H1 (cell line): Measurements from ENCODE around the gene CMIP. TPM values are rescaled to one million over a fixed set of nuclear protein-coding genes. Genes with fewer than 3 reads are reported as not detected.

Experiments
- CTCF ChIA-PET: fragments of 300-600 bp; sonication (Branson Sonifier 250); formaldehyde crosslinking; loops from one replicate; lab custom pipeline; 2021; ENCODE audit not compliant: partially characterized antibody; lab: Charles Lee
- POLR2A ChIA-PET: fragments of 300-600 bp; sonication (Branson Sonifier 250); formaldehyde crosslinking; loops from one replicate; lab custom pipeline; 2021; ENCODE audit warnings: inconsistent platforms; ENCODE audit not compliant: partially characterized antibody; lab: Charles Lee
- DNase-seq, 2 experiments: peaks; one replicate each; pipeline versions ENCODE4 v3.0.0 to v3.0.0-alpha.2; 2010 to 2022; ENCODE audit warnings: low spot score in 2 of 2, low read depth in 1 of 2, mixed read lengths in 1 of 2
- FAIRE-seq: peaks from 2 replicates; lab custom pipeline; 2011; peaks lifted over from hg19 to GRCh38; lab: Jason Lieb, UNC
- H2AFZ ChIP-seq: 2 replicates; pipeline ENCODE4 v1.8.1; 2012; ENCODE audit warnings: low read length, inconsistent platforms
- H2AK5ac ChIP-seq: 2 replicates; pipeline ENCODE4 v1.6.1; 2013; ENCODE audit warnings: low read depth, low read length
- H2BK120ac ChIP-seq: replicated peaks from 2 replicates; pipeline ENCODE3; 2013; ENCODE audit warnings: low read depth, low read length, inconsistent platforms
- H2BK12ac ChIP-seq: 2 replicates; pipeline ENCODE4 v1.6.1; 2013; ENCODE audit warnings: low read depth, low read length
- H2BK15ac ChIP-seq: 2 replicates; pipeline ENCODE4 v1.6.1; 2013; ENCODE audit warnings: low read length
- H2BK20ac ChIP-seq: 2 replicates; pipeline ENCODE4 v1.6.1; 2013; ENCODE audit warnings: low read length
- H2BK5ac ChIP-seq: 2 replicates; pipeline ENCODE4 v1.6.1; 2013; ENCODE audit warnings: low read depth, low read length
- H3K14ac ChIP-seq: 2 replicates; pipeline ENCODE4 v1.6.1; 2013; ENCODE audit warnings: inconsistent platforms; ENCODE audit not compliant: insufficient read length
- H3K18ac ChIP-seq: 2 replicates; pipeline ENCODE4 v1.6.1; 2013; ENCODE audit warnings: low read length; ENCODE audit errors: extremely low read depth
- H3K23ac ChIP-seq: 2 replicates; pipeline ENCODE4 v1.6.1; 2013; ENCODE audit warnings: inconsistent platforms; ENCODE audit not compliant: insufficient read length
- H3K23me2 ChIP-seq: 2 replicates; pipeline ENCODE4 v1.6.1; 2013; ENCODE audit warnings: low read depth, low read length
- H3K27ac ChIP-seq: 2 replicates; pipeline ENCODE4 v1.6.1; 2011; ENCODE audit warnings: low read depth, low read length, inconsistent platforms
- H3K27me3 ChIP-seq, 4 experiments: replicated peaks in 1 of 4; 1 replicate in 1 of 4; 2 replicates in 3 of 4; pipeline versions ENCODE4 v1.6.1 to v1.8.1; 2011 to 2013; ENCODE audit warnings: low read length in 3 of 4, mild to moderate bottlenecking in 3 of 4, inconsistent platforms in 2 of 4, mixed read lengths in 2 of 4, moderate library complexity in 1 of 4; ENCODE audit not compliant: control insufficient read depth in 3 of 4, insufficient read depth in 3 of 4; ENCODE audit errors: extremely low read depth in 1 of 4
- H3K36me3 ChIP-seq, 4 experiments: 2 replicates each; pipeline versions ENCODE4 v1.6.1 to v1.8.1; 2011 to 2013; ENCODE audit warnings: mild to moderate bottlenecking in 4 of 4, low read length in 3 of 4, moderate library complexity in 2 of 4, control low read depth in 1 of 4, inconsistent platforms in 1 of 4; ENCODE audit not compliant: insufficient read depth in 4 of 4, control insufficient read depth in 2 of 4
- H3K4ac ChIP-seq: replicated peaks from 2 replicates; pipeline ENCODE3; 2013; ENCODE audit warnings: low read length, low read depth, mixed read lengths, inconsistent platforms; ENCODE audit not compliant: insufficient read length
- H3K4me1 ChIP-seq, 4 experiments: replicated peaks in 1 of 4; 1 replicate in 1 of 4; 2 replicates in 3 of 4; pipeline versions ENCODE4 v1.6.1 to v1.8.1; 2011 to 2013; ENCODE audit warnings: low read length in 3 of 4, inconsistent platforms in 2 of 4, mixed read lengths in 1 of 4; ENCODE audit not compliant: insufficient read depth in 4 of 4, control insufficient read depth in 3 of 4
- H3K4me2 ChIP-seq, 2 experiments: 2 replicates each; pipeline versions ENCODE4 v1.6.1 to v1.8.1; 2011 to 2013; ENCODE audit warnings: low read depth in 2 of 2, low read length in 2 of 2, control low read depth in 1 of 2, inconsistent platforms in 1 of 2, mild to moderate bottlenecking in 1 of 2; ENCODE audit not compliant: insufficient read depth in 1 of 2
- H3K4me3 ChIP-seq, 4 experiments: fragments of 200-600, 300-600 bp in 1 of 4; sonication (generic), shearing (Covaris generic), sonication (Bioruptor Twin) in 1 of 4; 2 replicates each; pipeline versions ENCODE4 v1.5.1 to v1.8.1; 2011 to 2016; ENCODE audit warnings: low read length in 4 of 4, low read depth in 3 of 4, control low read depth in 2 of 4, inconsistent platforms in 2 of 4, mild to moderate bottlenecking in 2 of 4, mixed read lengths in 1 of 4, moderate library complexity in 1 of 4; ENCODE audit not compliant: insufficient read depth in 2 of 4; ENCODE audit errors: extremely low read depth in 1 of 4
- H3K56ac ChIP-seq: replicated peaks from 2 replicates; pipeline ENCODE3; 2013; ENCODE audit warnings: low read depth, mild to moderate bottlenecking, mixed read lengths, low read length, inconsistent platforms; ENCODE audit not compliant: insufficient read length
- H3K79me1 ChIP-seq: 2 replicates; pipeline ENCODE4 v1.6.1; 2013; ENCODE audit warnings: low read depth, low read length, control low read depth
- H3K79me2 ChIP-seq, 2 experiments: 2 replicates each; pipeline versions ENCODE4 v1.6.1 to v1.8.1; 2012 to 2013; ENCODE audit warnings: low read length in 2 of 2, mild to moderate bottlenecking in 2 of 2, inconsistent platforms in 1 of 2; ENCODE audit not compliant: insufficient read depth in 2 of 2, control insufficient read depth in 1 of 2
- H3K9ac ChIP-seq, 4 experiments: replicated peaks in 1 of 4; 1 replicate in 1 of 4; 2 replicates in 3 of 4; pipeline versions ENCODE4 v1.6.1 to v1.8.1; 2011 to 2013; ENCODE audit warnings: low read depth in 3 of 4, low read length in 3 of 4, control low read depth in 2 of 4, mild to moderate bottlenecking in 2 of 4, moderate library complexity in 2 of 4, inconsistent platforms in 1 of 4; ENCODE audit errors: extremely low read depth in 1 of 4
- H3K9me3 ChIP-seq, 2 experiments: 2 replicates each; pipeline versions ENCODE4 v1.6.1 to v1.8.1; 2012 to 2013; ENCODE audit warnings: mild to moderate bottlenecking in 2 of 2, moderate library complexity in 2 of 2, control low read depth in 1 of 2, inconsistent platforms in 1 of 2, low read depth in 1 of 2, low read length in 1 of 2, mixed read lengths in 1 of 2; ENCODE audit not compliant: insufficient read depth in 2 of 2
- H4K20me1 ChIP-seq, 2 experiments: replicated peaks in 1 of 2; 2 replicates each; pipeline versions ENCODE3 to v1.8.1; 2011 to 2013; ENCODE audit warnings: inconsistent platforms in 2 of 2, low read length in 2 of 2, mild to moderate bottlenecking in 1 of 2; ENCODE audit not compliant: insufficient read depth in 2 of 2, control insufficient read depth in 1 of 2
- H4K5ac ChIP-seq: 2 replicates; pipeline ENCODE4 v1.6.1; 2013; ENCODE audit warnings: low read length, low read depth, mixed read lengths, inconsistent platforms; ENCODE audit not compliant: insufficient read length
- H4K8ac ChIP-seq: 2 replicates; pipeline ENCODE4 v1.8.0; 2013; ENCODE audit warnings: mild to moderate bottlenecking, moderate library complexity, low read length, inconsistent platforms; ENCODE audit not compliant: insufficient read depth; ENCODE audit errors: extremely low read depth
- H4K91ac ChIP-seq: replicated peaks from 2 replicates; pipeline ENCODE3; 2013; ENCODE audit warnings: low read length, mixed read lengths, inconsistent platforms; ENCODE audit not compliant: insufficient read length
- RBBP5 ChIP-seq: IDR thresholded peaks from 2 replicates; pipeline ENCODE4 v1.7.1; 2012; ENCODE audit warnings: low read depth, mild to moderate bottlenecking, inconsistent platforms, low read length, moderate library complexity, borderline replicate concordance
- SP1 ChIP-seq: IDR thresholded peaks from 2 replicates; pipeline ENCODE4 v1.6.1; 2011; ENCODE audit warnings: low read depth, low read length
- WGBS, 2 experiments: shearing (Covaris generic) in 1 of 2; methylation state at CpG; one replicate each; pipeline versions ENCODE4 v1.1.6 to v1.1.7; 2013 to 2015; ENCODE audit warnings: low lambda C conversion rate in 2 of 2, mixed read lengths in 2 of 2, inconsistent platforms in 1 of 2, low coverage in 1 of 2, missing lambda C conversion rate in 1 of 2; ENCODE audit not compliant: insufficient replicate concordance in 2 of 2, insufficient coverage in 1 of 2, insufficient read length in 1 of 2; ENCODE audit errors: extremely low coverage in 1 of 2, missing lambda C conversion rate in 1 of 2; 5-methylcytosine and 5-hydroxymethylcytosine counted together
- polyA plus RNA-seq, 7 experiments: library from polyadenylated mRNA; depleted of rRNA in 3 of 7; stranded (reverse) in 5 of 7; unstranded in 2 of 7; fragments of >200 nt in 5 of 7; fragments of 200-250 nt in 2 of 7; gene quantifications; 1 replicate in 5 of 7; 2 replicates in 1 of 7; 4 replicates in 1 of 7; pipeline versions ENCODE4 v1.2.1 to v1.2.3, GENCODE V29; 2011 to 2013; ENCODE audit warnings: missing spikeins in 2 of 7, mixed read lengths in 2 of 7
- total RNA-seq: library from RNA; stranded (reverse); fragmentation: NEBNext Ultra II Directional; extraction: Animal tissue kit (Norgen Biotek cat#: 25700); gene quantifications from 2 replicates; pipeline ENCODE4 v1.2.1, GENCODE V29; 2021
- TF ChIP-seq, protein P1 (sequence below), 3 experiments: IDR thresholded peaks; 1 replicate in 2 of 3; 2 replicates in 1 of 3; pipeline versions ENCODE4 v1.5.1 to v1.6.1; 2011; ENCODE audit warnings: low read length in 3 of 3, mild to moderate bottlenecking in 3 of 3, inconsistent platforms in 2 of 3, low read depth in 1 of 3, moderate library complexity in 1 of 3; ENCODE audit not compliant: insufficient read depth in 1 of 3; ENCODE audit errors: control extremely low read depth in 1 of 3

Gene CMIP
- total and polyA plus RNA-seq, 2 of the 8 experiments (the other 6 are each of a cell fraction or from before 2014, with no cell fraction given) = 7.9 to 53.2 TPM

DNA sequence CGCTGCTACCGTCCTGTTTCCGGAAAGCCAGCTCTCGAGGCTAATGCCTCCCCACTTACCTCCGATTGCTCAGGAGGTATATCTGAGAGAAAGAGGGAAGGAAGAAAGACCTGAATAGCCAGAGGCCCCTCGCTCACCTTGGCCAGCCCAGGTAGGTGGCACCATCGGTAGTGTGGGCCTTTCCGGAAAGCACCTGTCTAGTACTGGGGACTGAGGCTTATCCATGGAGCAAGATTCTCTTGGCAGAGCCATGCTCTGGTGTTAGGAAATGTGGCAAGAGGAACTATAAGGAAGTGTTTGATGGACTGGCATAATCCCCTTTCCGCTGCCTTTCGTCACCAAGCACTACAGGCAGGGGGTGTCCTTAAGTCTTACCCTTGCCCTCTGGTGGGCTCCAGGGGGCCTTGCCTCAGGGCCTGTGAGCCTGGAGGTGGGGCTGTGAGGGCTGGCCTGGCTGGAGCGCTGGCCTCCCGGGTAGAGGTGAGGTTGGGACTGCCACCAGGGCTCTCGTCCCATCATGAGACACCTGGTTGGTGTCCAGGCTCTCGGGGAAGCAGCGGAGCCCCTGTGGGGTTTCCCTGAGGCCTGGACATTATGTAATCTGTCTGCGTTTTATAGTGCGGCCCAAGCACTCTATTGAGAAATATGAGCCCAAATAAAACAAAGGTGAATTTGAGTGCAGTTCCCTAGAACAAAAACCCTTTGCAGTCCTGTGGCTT is 2.9 kb downstream of the CMIP start:
- Histone ChIP-seq H3K4ac (no peak overlapping the region), H3K79me2 (peaks cover 46 to 74% of the 10 kb centered on the region in 2 experiments), H3K27me3 (peaks cover 0 to 3% (median 1%) of the 10 kb centered on the region in 4 experiments; a peak in 2 of 7 replicates), H2BK5ac (no peak overlapping the region), H3K14ac (no peak overlapping the region), H4K8ac (no peak overlapping the region), H3K27ac (no peak overlapping the region), H3K9me3 (no peaks in the 10 kb centered on the region), H2BK12ac (no peak overlapping the region), H3K36me3 (no peaks in the 10 kb centered on the region), H3K4me2 (peak overlapping the region; percentile 71 to 98), H3K23ac (no peak overlapping the region), H3K18ac (no peak overlapping the region; the same call in 1 of the 2 replicates), H3K56ac (no peak overlapping the region), H3K4me3 (peak overlapping the region; percentile 46 to 79 (median 78); a peak in 5 of 8 replicates), H2BK15ac (no peak overlapping the region), H3K9ac (no peak overlapping the region; a peak in 2 of 7 replicates), H4K5ac (no peak overlapping the region), H2BK120ac (no peak overlapping the region), H3K79me1 (peaks cover 40% of the 10 kb centered on the region), H4K91ac (peak overlapping the region; percentile 20), H3K4me1 (peaks cover 3 to 38% (median 26%) of the 10 kb centered on the region in 4 experiments), H2BK20ac (no peak overlapping the region), H2AK5ac (peak overlapping the region; percentile 89), H2AFZ (no peak overlapping the region), H3K23me2 (peaks cover 13% of the 10 kb centered on the region; the same call in 1 of the 2 replicates), H4K20me1 (peaks cover 26 to 44% of the 10 kb centered on the region in 2 experiments)
- ChIA-PET CTCF (interaction anchor here (0.6 to 2.1 kb wide), 3 partner anchors 9 to 1882 kb away, joined by 3 to 7 read pairs (median 4); no protein-coding TSS in a partner anchor), POLR2A (no interaction called here)
- no peak for DNase-seq
- no peak for FAIRE-seq
- TF ChIP-seq, protein P1, sequence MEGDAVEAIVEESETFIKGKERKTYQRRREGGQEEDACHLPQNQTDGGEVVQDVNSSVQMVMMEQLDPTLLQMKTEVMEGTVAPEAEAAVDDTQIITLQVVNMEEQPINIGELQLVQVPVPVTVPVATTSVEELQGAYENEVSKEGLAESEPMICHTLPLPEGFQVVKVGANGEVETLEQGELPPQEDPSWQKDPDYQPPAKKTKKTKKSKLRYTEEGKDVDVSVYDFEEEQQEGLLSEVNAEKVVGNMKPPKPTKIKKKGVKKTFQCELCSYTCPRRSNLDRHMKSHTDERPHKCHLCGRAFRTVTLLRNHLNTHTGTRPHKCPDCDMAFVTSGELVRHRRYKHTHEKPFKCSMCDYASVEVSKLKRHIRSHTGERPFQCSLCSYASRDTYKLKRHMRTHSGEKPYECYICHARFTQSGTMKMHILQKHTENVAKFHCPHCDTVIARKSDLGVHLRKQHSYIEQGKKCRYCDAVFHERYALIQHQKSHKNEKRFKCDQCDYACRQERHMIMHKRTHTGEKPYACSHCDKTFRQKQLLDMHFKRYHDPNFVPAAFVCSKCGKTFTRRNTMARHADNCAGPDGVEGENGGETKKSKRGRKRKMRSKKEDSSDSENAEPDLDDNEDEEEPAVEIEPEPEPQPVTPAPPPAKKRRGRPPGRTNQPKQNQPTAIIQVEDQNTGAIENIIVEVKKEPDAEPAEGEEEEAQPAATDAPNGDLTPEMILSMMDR (IDR thresholded peaks at IDR 0.05; ENCODE audit: control extremely low read depth in 1 of 3, insufficient read depth in 1 of 3, low read depth in 1 of 3, low read length in 3 of 3) = peak in 1 of 3 experiments; percentile 3; a peak in 2 of 4 replicates
- TF ChIP-seq SP1 (no peak), RBBP5 (no peak)
- WGBS, 2 experiments = 79% methylated on average over 17 of the region's 17 CpGs; no CpG with 5 or more reads in 1 of the 2 experiments
